Endothelial cell of umbilical vein (primary cell): ENCODE measurements around the gene GHSR. TPM values are rescaled to one million over a fixed set of nuclear protein-coding genes. Genes with fewer than 3 reads are reported as not detected.

Experiments used
- BruUV-seq: library from RNA; stranded (reverse); fragments of 400-500 nt; replicated peaks from 2 replicates; lab custom pipeline; 2021; lab: Mats Ljungman, UMichigan
- CTCF ChIA-PET: fragments of 300-600, 350-600 bp; sonication (Branson Sonifier 250); formaldehyde crosslinking; loops from one replicate; lab custom pipeline; 2021; ENCODE audit warnings: antibody characterized with exemption, inconsistent platforms; lab: Charles Lee
- POLR2A ChIA-PET: fragments of 300-600, 350-600 bp; sonication (Branson Sonifier 250); formaldehyde crosslinking; loops from one replicate; lab custom pipeline; 2021; ENCODE audit warnings: antibody characterized with exemption, inconsistent platforms; lab: Charles Lee
- DNase-seq: peaks from one replicate; pipeline ENCODE4 v3.0.0-alpha.2; 2011; ENCODE audit warnings: low read depth, low spot score
- FAIRE-seq: peaks from 2 replicates; lab custom pipeline; 2011; peaks lifted over from hg19 to GRCh38; lab: Jason Lieb, UNC
- H2AFZ ChIP-seq: 2 replicates; pipeline ENCODE4 v1.6.0; 2012; ENCODE audit warnings: low read depth, low read length, control low read depth, inconsistent platforms
- H3K27ac ChIP-seq: 2 replicates; pipeline ENCODE4 v1.5.1; 2011; ENCODE audit warnings: low read depth, mild to moderate bottlenecking, control low read depth, low read length, moderate library complexity; ENCODE audit not compliant: insufficient read depth
- H3K27me3 ChIP-seq, 2 experiments: 2 replicates each; pipeline versions ENCODE4 v1.6.0 to v1.6.1; 2011; ENCODE audit warnings: low read length in 2 of 2, mixed read lengths in 1 of 2; ENCODE audit not compliant: control insufficient read depth in 2 of 2, insufficient read depth in 2 of 2
- H3K36me3 ChIP-seq, 2 experiments: 2 replicates in 1 of 2; 3 replicates in 1 of 2; pipeline ENCODE4 v1.5.1; 2011; ENCODE audit warnings: low read length in 2 of 2, mild to moderate bottlenecking in 1 of 2, moderate library complexity in 1 of 2; ENCODE audit not compliant: control insufficient read depth in 2 of 2, insufficient read depth in 2 of 2; ENCODE audit errors: extremely low read depth in 1 of 2
- H3K4me1 ChIP-seq: 3 replicates; pipeline ENCODE4 v1.5.1; 2011; ENCODE audit warnings: mild to moderate bottlenecking, low read length; ENCODE audit not compliant: control insufficient read depth, insufficient read depth; ENCODE audit errors: extremely low read depth
- H3K4me2 ChIP-seq: 2 replicates; pipeline ENCODE4 v1.6.1; 2011; ENCODE audit warnings: low read length, control low read depth, mixed read lengths; ENCODE audit not compliant: insufficient read depth
- H3K4me3 ChIP-seq, 3 experiments: fragments of 200-600 bp in 1 of 3; sonication (generic), shearing (Covaris generic) in 1 of 3; replicated peaks in 1 of 3; 2 replicates each; pipeline ENCODE4 v1.5.1; 2011 to 2016; ENCODE audit warnings: control low read depth in 3 of 3, low read length in 3 of 3, mild to moderate bottlenecking in 2 of 3, inconsistent platforms in 1 of 3, low read depth in 1 of 3, moderate library complexity in 1 of 3; ENCODE audit not compliant: insufficient read depth in 1 of 3
- H3K79me2 ChIP-seq: 2 replicates; pipeline ENCODE4 v1.6.0; 2012; ENCODE audit warnings: low read length, inconsistent platforms; ENCODE audit not compliant: control insufficient read depth, insufficient read depth
- H3K9ac ChIP-seq: replicated peaks from 2 replicates; pipeline ENCODE3; 2011; ENCODE audit warnings: low read length, control low read depth; ENCODE audit not compliant: insufficient read depth; ENCODE audit errors: extremely low read depth
- H3K9me1 ChIP-seq: replicated peaks from 3 replicates; pipeline ENCODE4 v1.6.0; 2011; ENCODE audit warnings: mild to moderate bottlenecking, low read length; ENCODE audit not compliant: control insufficient read depth, insufficient read depth; ENCODE audit errors: extremely low read depth
- H3K9me3 ChIP-seq: replicated peaks from 2 replicates; pipeline ENCODE4 v1.5.1; 2012; ENCODE audit warnings: low read length, inconsistent platforms; ENCODE audit not compliant: control insufficient read depth, insufficient read depth
- H4K20me1 ChIP-seq: replicated peaks from 2 replicates; pipeline ENCODE3; 2011; ENCODE audit warnings: mild to moderate bottlenecking, low read length; ENCODE audit not compliant: control insufficient read depth, insufficient read depth; ENCODE audit errors: extremely low read depth
- EZH2 ChIP-seq: IDR thresholded peaks from 2 replicates; pipeline ENCODE4 v1.6.1; 2012; ENCODE audit warnings: borderline replicate concordance, low read depth, mild to moderate bottlenecking, moderate library complexity, low read length, inconsistent platforms; ENCODE audit not compliant: severe bottlenecking
- FOS ChIP-seq: IDR thresholded peaks from 2 replicates; pipeline ENCODE4 v1.6.1; 2011; ENCODE audit warnings: mild to moderate bottlenecking, low read length, moderate library complexity, borderline replicate concordance; ENCODE audit not compliant: insufficient read depth
- GATA2 ChIP-seq: IDR thresholded peaks from 2 replicates; pipeline ENCODE4 v1.7.0; 2011; ENCODE audit warnings: low read depth, mild to moderate bottlenecking, moderate library complexity, mixed read lengths, low read length; ENCODE audit not compliant: insufficient read length, insufficient read depth
- JUN ChIP-seq: IDR thresholded peaks from 2 replicates; pipeline ENCODE4 v1.6.1; 2011; ENCODE audit warnings: borderline replicate concordance, low read depth; ENCODE audit not compliant: insufficient read length, insufficient read depth
- MAX ChIP-seq: IDR thresholded peaks from 2 replicates; pipeline ENCODE4 v1.6.1; 2011; ENCODE audit not compliant: insufficient read depth, insufficient read length
- MYC ChIP-seq: IDR thresholded peaks from one replicate; pipeline ENCODE4 v1.6.1; 2011; ENCODE audit warnings: mild to moderate bottlenecking, low read depth, low read length
- POLR2A ChIP-seq: IDR thresholded peaks from 2 replicates; pipeline ENCODE4 v1.6.1; 2012; ENCODE audit warnings: low read depth, mild to moderate bottlenecking, control low read depth, low read length
- POLR2AphosphoS5 ChIP-seq: IDR thresholded peaks from 2 replicates; pipeline ENCODE4 v1.6.1; 2012; ENCODE audit warnings: low read depth, mild to moderate bottlenecking, control low read depth, low read length, moderate library complexity; ENCODE audit not compliant: insufficient read depth
- dilution Hi-C: fragments of 300-500 bp; cut with MboI; formaldehyde crosslinking; loops from one replicate; pipeline ENCODE4 v1.15.0; 2019; ENCODE audit warnings: low sequenced_read_pairs; ENCODE audit not compliant: extremely low pct_ligation_motif_present
- intact Hi-C: fragments of 100-400 bp; cut with micrococcal nuclease; formaldehyde crosslinking; loops from one replicate; pipeline ENCODE4 v1.10.0; 2022
- polyA plus RNA-seq, 4 experiments: library from polyadenylated mRNA; depleted of rRNA in 3 of 4; stranded (reverse) in 3 of 4; unstranded in 1 of 4; fragments of >200 nt; gene quantifications; 2 replicates each; pipeline versions ENCODE4 v1.2.1 to v1.2.3, GENCODE V29; 2011 to 2012; ENCODE audit warnings: missing spikeins in 1 of 4
- total RNA-seq: library from RNA; stranded (reverse); gene quantifications from 2 replicates; pipeline ENCODE4 v1.2.3, GENCODE V29; 2021
- TF ChIP-seq, protein P1 (sequence below), 2 donors: IDR thresholded peaks; 1 replicate in 1 of 2; 2 replicates in 1 of 2; pipeline ENCODE4 v1.5.1; 2011; ENCODE audit warnings: low read length in 2 of 2, mild to moderate bottlenecking in 2 of 2, moderate library complexity in 2 of 2, control low read depth in 1 of 2, inconsistent platforms in 1 of 2, low read depth in 1 of 2; ENCODE audit not compliant: insufficient read depth in 1 of 2; ENCODE audit errors: extremely low read depth in 1 of 2

GHSR gene
- total and polyA plus RNA-seq, 2 donors (not counting 3 experiments of a cell fraction or from before 2014, with no cell fraction given), result not detected

- POLR2A ChIA-PET, result no interaction called here
- H3K9ac ChIP-seq, result no peak overlapping the region
- CTCF ChIA-PET, result interaction anchor here (1.1 kb wide), 1 partner anchor 9 kb away, joined by 4 read pairs; no protein-coding TSS in a partner anchor
- H3K4me3 ChIP-seq, result no peak overlapping the region
- no peak overlapping the region for H3K27ac ChIP-seq
- peaks cover 10 to 12% of the 10 kb centered on the region in 2 experiments for H3K27me3 ChIP-seq
- no peaks in the 10 kb centered on the region for H4K20me1 ChIP-seq
- no peaks in the 10 kb centered on the region for H3K9me3 ChIP-seq
- H2AFZ ChIP-seq, result no peak overlapping the region
- H3K9me1 ChIP-seq, result no peaks in the 10 kb centered on the region
- TF ChIP-seq, protein P1, sequence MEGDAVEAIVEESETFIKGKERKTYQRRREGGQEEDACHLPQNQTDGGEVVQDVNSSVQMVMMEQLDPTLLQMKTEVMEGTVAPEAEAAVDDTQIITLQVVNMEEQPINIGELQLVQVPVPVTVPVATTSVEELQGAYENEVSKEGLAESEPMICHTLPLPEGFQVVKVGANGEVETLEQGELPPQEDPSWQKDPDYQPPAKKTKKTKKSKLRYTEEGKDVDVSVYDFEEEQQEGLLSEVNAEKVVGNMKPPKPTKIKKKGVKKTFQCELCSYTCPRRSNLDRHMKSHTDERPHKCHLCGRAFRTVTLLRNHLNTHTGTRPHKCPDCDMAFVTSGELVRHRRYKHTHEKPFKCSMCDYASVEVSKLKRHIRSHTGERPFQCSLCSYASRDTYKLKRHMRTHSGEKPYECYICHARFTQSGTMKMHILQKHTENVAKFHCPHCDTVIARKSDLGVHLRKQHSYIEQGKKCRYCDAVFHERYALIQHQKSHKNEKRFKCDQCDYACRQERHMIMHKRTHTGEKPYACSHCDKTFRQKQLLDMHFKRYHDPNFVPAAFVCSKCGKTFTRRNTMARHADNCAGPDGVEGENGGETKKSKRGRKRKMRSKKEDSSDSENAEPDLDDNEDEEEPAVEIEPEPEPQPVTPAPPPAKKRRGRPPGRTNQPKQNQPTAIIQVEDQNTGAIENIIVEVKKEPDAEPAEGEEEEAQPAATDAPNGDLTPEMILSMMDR (IDR thresholded peaks at IDR 0.05; ENCODE audit: extremely low read depth in 1 of 2, insufficient read depth in 1 of 2, low read depth in 1 of 2, low read length in 2 of 2), result no peak
- TF ChIP-seq JUN (no peak), MAX (no peak), GATA2 (no peak), EZH2 (no peak), POLR2A (no peak), POLR2AphosphoS5 (no peak), MYC (no peak), FOS (no peak)
- intact Hi-C loops, result no loop called here
- H3K4me2 ChIP-seq, result no peak overlapping the region
- no peaks in the 10 kb centered on the region for H3K79me2 ChIP-seq
- no peaks in the 10 kb centered on the region for H3K36me3 ChIP-seq
- FAIRE-seq (no peak), DNase-seq (no peak)
- no peaks in the 10 kb centered on the region for H3K4me1 ChIP-seq
- no TSS peak for BruUV-seq
- dilution Hi-C loops, result no loop called here
These were observed 10.1 kb downstream of the GHSR start for GRCh38 chr3:172438186-172438585.
